Astrocyte (in vitro differentiated cells and primary cell): ENCODE data around the gene PPM1A.

Source experiments
- EZH2 ChIP-seq: IDR thresholded peaks from 2 replicates; pipeline ENCODE4 v1.6.1; 2012; ENCODE audit warnings: mild to moderate bottlenecking, low read length, inconsistent platforms; ENCODE audit not compliant: insufficient read depth
- TF ChIP-seq, protein P1 (sequence below): IDR thresholded peaks from 2 replicates; pipeline ENCODE4 v1.5.1; 2011; ENCODE audit warnings: low read depth, mild to moderate bottlenecking, inconsistent platforms, low read length, moderate library complexity; ENCODE audit not compliant: insufficient read depth

- TF ChIP-seq, protein P1, sequence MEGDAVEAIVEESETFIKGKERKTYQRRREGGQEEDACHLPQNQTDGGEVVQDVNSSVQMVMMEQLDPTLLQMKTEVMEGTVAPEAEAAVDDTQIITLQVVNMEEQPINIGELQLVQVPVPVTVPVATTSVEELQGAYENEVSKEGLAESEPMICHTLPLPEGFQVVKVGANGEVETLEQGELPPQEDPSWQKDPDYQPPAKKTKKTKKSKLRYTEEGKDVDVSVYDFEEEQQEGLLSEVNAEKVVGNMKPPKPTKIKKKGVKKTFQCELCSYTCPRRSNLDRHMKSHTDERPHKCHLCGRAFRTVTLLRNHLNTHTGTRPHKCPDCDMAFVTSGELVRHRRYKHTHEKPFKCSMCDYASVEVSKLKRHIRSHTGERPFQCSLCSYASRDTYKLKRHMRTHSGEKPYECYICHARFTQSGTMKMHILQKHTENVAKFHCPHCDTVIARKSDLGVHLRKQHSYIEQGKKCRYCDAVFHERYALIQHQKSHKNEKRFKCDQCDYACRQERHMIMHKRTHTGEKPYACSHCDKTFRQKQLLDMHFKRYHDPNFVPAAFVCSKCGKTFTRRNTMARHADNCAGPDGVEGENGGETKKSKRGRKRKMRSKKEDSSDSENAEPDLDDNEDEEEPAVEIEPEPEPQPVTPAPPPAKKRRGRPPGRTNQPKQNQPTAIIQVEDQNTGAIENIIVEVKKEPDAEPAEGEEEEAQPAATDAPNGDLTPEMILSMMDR: no peak
- TF ChIP-seq EZH2: no peak
Measured at GRCh38 chr14:60302663-60303062, 53.6 kb downstream of the PPM1A start.
